Coronary artery (tissue), 2 donors: ENCODE results near the gene KCNH3.

Source experiments
- DNase-seq: peaks from one replicate; pipeline ENCODE4 v3.0.0-alpha.2; 2017; ENCODE audit warnings: low spot score
- H3K27ac ChIP-seq, 2 donors: fragments of 200-600 bp; sonication (generic); one replicate each; pipeline ENCODE4 v1.5.1; 2016 to 2019
- H3K4me3 ChIP-seq: fragments of 200-600 bp; sonication (generic); 2 replicates; pipeline ENCODE4 v1.5.1; 2016; ENCODE audit warnings: mild to moderate bottlenecking, moderate library complexity
- TF ChIP-seq, protein P1 (sequence below): fragments of 200-600 bp; sonication (generic); IDR thresholded peaks from one replicate; pipeline ENCODE4 v1.5.1; 2019; ENCODE audit warnings: antibody characterized with exemption

KCNH3 gene

GRCh38 chr12:49563951-49564685 lies 25.3 kb downstream of the KCNH3 start:
- TF ChIP-seq, protein P1, sequence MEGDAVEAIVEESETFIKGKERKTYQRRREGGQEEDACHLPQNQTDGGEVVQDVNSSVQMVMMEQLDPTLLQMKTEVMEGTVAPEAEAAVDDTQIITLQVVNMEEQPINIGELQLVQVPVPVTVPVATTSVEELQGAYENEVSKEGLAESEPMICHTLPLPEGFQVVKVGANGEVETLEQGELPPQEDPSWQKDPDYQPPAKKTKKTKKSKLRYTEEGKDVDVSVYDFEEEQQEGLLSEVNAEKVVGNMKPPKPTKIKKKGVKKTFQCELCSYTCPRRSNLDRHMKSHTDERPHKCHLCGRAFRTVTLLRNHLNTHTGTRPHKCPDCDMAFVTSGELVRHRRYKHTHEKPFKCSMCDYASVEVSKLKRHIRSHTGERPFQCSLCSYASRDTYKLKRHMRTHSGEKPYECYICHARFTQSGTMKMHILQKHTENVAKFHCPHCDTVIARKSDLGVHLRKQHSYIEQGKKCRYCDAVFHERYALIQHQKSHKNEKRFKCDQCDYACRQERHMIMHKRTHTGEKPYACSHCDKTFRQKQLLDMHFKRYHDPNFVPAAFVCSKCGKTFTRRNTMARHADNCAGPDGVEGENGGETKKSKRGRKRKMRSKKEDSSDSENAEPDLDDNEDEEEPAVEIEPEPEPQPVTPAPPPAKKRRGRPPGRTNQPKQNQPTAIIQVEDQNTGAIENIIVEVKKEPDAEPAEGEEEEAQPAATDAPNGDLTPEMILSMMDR: no peak
- no peak overlapping the region for H3K27ac ChIP-seq
- no peak for DNase-seq
- no peak overlapping the region for H3K4me3 ChIP-seq

DNA sequence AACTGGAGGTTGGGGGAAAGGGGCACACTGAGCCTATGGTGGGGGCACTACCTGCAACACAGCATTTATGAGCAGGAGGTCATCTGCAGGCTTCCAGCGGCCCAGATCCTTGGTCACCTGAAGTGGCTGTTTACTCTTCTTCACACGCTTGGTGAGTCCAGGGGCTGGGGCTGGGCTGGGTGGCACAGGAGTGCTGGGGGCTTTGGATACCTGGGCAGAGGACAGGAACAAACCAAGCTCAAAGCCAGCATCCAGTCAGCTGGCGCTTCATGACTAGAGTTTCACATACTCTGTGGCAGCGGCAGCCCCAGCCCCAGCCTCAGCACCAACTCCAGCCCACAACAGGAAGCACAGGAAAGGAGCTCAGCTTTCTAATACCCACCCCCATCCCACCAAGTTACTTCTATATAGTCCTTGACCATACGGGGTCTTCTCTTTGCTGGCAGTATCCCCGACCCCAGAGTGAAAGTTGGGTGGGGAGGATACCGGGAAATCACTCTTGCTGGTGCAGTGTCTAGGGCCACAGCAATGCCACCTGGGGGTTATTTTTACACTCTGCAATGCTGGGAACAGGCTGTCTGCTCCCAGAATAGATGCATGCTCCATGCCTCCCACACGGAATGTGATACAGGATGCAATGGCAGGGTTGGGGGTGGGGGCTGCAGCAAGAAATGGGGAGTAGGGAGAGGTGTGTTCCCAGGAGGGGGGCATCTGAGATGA lies 26.0 kb downstream of the KCNH3 start:
- TF ChIP-seq, protein P1: no peak
- Histone ChIP-seq H3K27ac (no peak overlapping the region), H3K4me3 (no peak overlapping the region)
- DNase-seq: no peak

DNA sequence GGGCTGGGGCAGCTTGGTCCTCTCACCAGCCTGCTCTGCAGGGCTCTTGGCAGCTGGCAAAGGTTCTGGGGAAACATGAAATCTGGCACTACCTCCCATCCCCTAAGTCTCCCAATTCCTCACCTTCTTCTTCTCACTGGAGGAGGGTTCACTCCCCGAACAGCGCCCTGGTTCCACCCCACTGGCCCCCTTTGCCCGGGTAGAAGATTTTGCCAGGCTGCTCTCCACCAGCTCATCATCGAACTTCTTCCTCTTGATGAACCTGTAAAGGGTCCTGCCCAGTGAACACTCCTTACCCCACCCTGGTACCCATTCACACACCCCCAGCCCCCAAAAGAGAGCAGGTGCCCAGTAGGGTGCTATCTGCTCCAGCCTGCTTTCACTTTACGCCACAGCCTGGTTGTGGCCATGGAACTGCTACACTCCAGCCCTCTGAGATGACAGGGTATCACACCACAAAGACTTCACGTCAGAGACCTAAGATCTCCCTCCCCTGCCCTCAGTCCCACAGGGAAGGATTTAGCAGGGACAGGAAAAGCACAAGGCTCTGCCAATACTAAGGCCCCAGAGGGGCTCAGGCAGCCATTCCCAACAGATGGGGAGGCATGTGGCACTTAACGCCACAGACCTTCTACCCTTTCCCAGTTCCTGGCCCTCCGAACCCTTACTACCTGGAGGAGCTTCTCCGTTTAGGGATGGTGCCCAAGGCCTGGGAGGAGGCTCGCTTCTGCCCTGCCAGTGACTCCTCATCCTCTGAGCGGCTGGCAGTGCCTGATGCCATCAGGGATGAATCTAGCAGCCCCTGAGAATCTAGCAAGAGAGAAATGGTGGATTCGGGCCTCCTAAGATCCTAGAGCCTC lies 26.8 kb downstream of the KCNH3 start:
- DNase-seq: no peak
- TF ChIP-seq, protein P1: no peak
- Histone ChIP-seq H3K4me3 (no peak overlapping the region), H3K27ac (no peak overlapping the region)

- Histone ChIP-seq H3K4me3 (no peak overlapping the region), H3K27ac (no peak overlapping the region)
- TF ChIP-seq, protein P1: no peak
- no peak for DNase-seq
These were observed 27.5 kb downstream of the KCNH3 start for GRCh38 chr12:49566361-49566760.

DNA sequence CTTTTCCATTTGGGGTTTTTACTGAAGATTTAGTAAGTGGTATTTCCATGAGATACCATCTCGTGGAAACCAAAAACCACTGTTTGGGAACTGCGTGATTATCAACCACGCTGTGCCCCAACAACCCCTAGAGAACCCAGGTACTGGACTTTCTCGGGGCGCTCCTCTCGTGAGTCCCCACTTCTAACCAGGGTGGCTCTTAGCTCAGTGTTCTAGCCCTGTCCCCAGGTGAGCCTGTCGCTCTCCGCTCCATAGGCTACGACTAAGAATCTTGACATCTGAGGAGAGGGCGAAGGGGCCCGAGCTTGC lies 28.4 kb downstream of the KCNH3 start:
- H3K4me3 ChIP-seq: peak overlapping the region; percentile 82
- peak overlapping the region in 1 of 2 donors; percentile 83 for H3K27ac ChIP-seq
- TF ChIP-seq, protein P1: no peak
- no peak for DNase-seq

DNA sequence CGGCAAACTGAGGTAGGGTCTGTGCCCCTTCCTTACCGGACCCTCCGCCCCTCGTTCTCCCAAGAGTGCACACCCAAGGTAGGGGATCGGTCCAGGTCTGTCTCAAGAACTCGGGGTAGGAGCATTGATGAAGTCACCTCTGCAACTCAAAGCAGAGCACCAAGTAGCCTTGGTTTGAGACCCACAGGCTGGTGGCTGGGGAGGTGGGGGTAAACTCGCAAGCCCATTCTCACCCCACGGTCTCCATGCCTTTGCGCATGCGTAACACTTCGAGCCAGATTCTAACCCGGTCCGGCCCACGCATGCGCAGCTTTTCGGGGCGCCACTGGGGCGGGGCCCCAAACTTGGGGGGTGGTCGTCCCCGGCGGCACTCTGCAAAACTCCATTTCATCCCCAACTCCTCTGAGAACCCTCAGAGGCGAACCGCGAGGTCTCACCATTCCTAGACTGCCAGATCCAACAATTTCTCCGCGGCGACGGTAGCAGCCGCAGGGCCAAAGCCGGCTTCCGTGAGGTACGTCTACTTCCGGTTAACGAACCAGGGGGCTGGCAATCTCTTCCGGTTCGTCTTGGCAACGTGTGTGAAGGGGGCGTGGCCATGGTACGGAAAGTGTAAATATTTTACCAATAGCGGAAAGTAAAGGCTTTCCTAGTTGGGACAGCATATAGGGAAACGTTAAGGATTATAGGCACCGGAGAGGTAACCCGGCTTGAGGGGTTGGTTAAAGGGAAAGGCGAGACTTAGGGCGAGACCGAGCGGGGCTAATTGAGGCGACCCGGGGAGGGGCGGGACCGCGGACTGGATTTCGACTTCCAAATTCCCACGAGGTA lies 29.0 kb downstream of the KCNH3 start, which contains the start of gene MCRS1:
TSS of gene MCRS1 (minus strand) at position 532 of the 831 bp plus-strand sequence. CDS start 1,411 bp downstream, outside the sequence.
- peak within 1 kb of the TSS; percentile 82 for H3K4me3 ChIP-seq
- TF ChIP-seq, protein P1: no peak
- H3K27ac ChIP-seq: peak within 1 kb of the TSS; percentile 69 to 83
- peak; percentile 89 for DNase-seq
